ENCODE results near the gene ATP8A1.
"Not testable (repeated sequence)": the region's sequence is repeated elsewhere in the genome, so short reads cannot be mapped to it uniquely, and the experiment has no call there.

The ATP8A1 gene

GRCh38 chr4:42395595-42395994 lies 261.3 kb downstream of the ATP8A1 start:
- Histone ChIP-seq H3K36me3 (no peaks in the 10 kb centered on the region), H3K4me1 (peaks cover 16 to 22% (median 20%) of the 10 kb centered on the region in 10 experiments; a peak in 18 of 20 replicates), H3K4me3 (no peak overlapping the region), H4K20me1 (peaks cover 0 to 28% (median 22%) of the 10 kb centered on the region in 11 experiments; a peak in 12 of 22 replicates), H3K9ac (no peak overlapping the region), H3K27me3 (peaks cover 61 to 69% (median 63%) of the 10 kb centered on the region in 11 experiments), H3K27ac (no peak overlapping the region), H3K4me2 (no peak overlapping the region), H3K9me3 (replicated peaks in 1 of 11) (no peaks in the 10 kb centered on the region)
- no peak for TF ChIP-seq Cebpa-rat (IDR thresholded peaks at IDR 0.05)

- Histone ChIP-seq H3K27me3 (peaks cover 30 to 38% (median 31%) of the 10 kb centered on the region in 11 experiments), H4K20me1 (peaks cover 0 to 9% (median 0%) of the 10 kb centered on the region in 11 experiments; a peak in 4 of 22 replicates), H3K9ac (no peak overlapping the region), H3K9me3 (replicated peaks in 1 of 11) (no peaks in the 10 kb centered on the region), H3K4me1 (peaks cover 3 to 8% (median 5%) of the 10 kb centered on the region in 10 experiments; a peak in 13 of 20 replicates), H3K4me3 (no peak overlapping the region), H3K36me3 (no peaks in the 10 kb centered on the region), H3K4me2 (no peak overlapping the region), H3K27ac (no peak overlapping the region)
- TF ChIP-seq Cebpa-rat (IDR thresholded peaks at IDR 0.05): no peak
These were observed 264.5 kb downstream of the ATP8A1 start for GRCh38 chr4:42392436-42392835.

- Histone ChIP-seq H3K27me3 (peaks cover 25 to 33% (median 26%) of the 10 kb centered on the region in 11 experiments), H3K27ac (no peak overlapping the region), H4K20me1 (peaks cover 0 to 9% (median 0%) of the 10 kb centered on the region in 11 experiments; a peak in 1 of 22 replicates), H3K9me3 (replicated peaks in 1 of 11) (no peaks in the 10 kb centered on the region), H3K4me2 (no peak overlapping the region), H3K4me3 (no peak overlapping the region), H3K9ac (no peak overlapping the region), H3K36me3 (no peaks in the 10 kb centered on the region), H3K4me1 (peaks cover 3 to 7% (median 5%) of the 10 kb centered on the region in 10 experiments; a peak in 8 of 20 replicates)
- TF ChIP-seq Cebpa-rat (IDR thresholded peaks at IDR 0.05): no peak
These were observed 264.9 kb downstream of the ATP8A1 start for GRCh38 chr4:42391981-42392380.

GRCh38 chr4:42391355-42391664 lies 265.6 kb downstream of the ATP8A1 start:
- Histone ChIP-seq H3K9ac (no peak overlapping the region), H3K36me3 (no peaks in the 10 kb centered on the region), H3K27ac (no peak overlapping the region), H3K4me3 (no peak overlapping the region), H4K20me1 (peaks cover 0 to 3% (median 0%) of the 10 kb centered on the region in 11 experiments; a peak in 1 of 22 replicates), H3K9me3 (replicated peaks in 1 of 11) (no peaks in the 10 kb centered on the region), H3K27me3 (peaks cover 18 to 26% (median 20%) of the 10 kb centered on the region in 11 experiments), H3K4me2 (no peak overlapping the region), H3K4me1 (no peaks in the 10 kb centered on the region)
- TF ChIP-seq Cebpa-rat (IDR thresholded peaks at IDR 0.05): no peak

- Histone ChIP-seq H3K36me3 (no peaks in the 10 kb centered on the region), H3K27me3 (peaks cover 13 to 21% (median 15%) of the 10 kb centered on the region in 11 experiments), H3K9me3 (replicated peaks in 1 of 11) (no peaks in the 10 kb centered on the region), H3K9ac (no peak overlapping the region), H3K4me1 (no peaks in the 10 kb centered on the region), H3K4me2 (no peak overlapping the region), H3K27ac (no peak overlapping the region), H4K20me1 (no peaks in the 10 kb centered on the region), H3K4me3 (no peak overlapping the region)
- TF ChIP-seq Cebpa-rat (IDR thresholded peaks at IDR 0.05): no peak
These were observed 266.1 kb downstream of the ATP8A1 start for GRCh38 chr4:42390622-42391354.

- H3K27me3 ChIP-seq: no peaks in the 10 kb centered on the region
- H3K4me1 ChIP-seq: no peaks in the 10 kb centered on the region
- H3K27ac ChIP-seq: no peak overlapping the region
- peaks cover 0 to 8% (median 0%) of the 10 kb centered on the region in 11 experiments; a peak in 1 of 22 replicates for H3K9me3 ChIP-seq (replicated peaks in 1 of 11)
- no peak overlapping the region for H3K4me3 ChIP-seq
- TF ChIP-seq Cebpa-rat (IDR thresholded peaks at IDR 0.05): no peak
- H4K20me1 ChIP-seq: no peaks in the 10 kb centered on the region
- H3K4me2 ChIP-seq: no peak overlapping the region
- H3K9ac ChIP-seq: no peak overlapping the region
- no peaks in the 10 kb centered on the region for H3K36me3 ChIP-seq
These were observed 271.4 kb downstream of the ATP8A1 start for GRCh38 chr4:42385516-42385915.

- no peak overlapping the region for H3K4me2 ChIP-seq
- H3K4me1 ChIP-seq: no peaks in the 10 kb centered on the region
- no peaks in the 10 kb centered on the region for H3K27me3 ChIP-seq
- no peak overlapping the region for H3K27ac ChIP-seq
- no peak for TF ChIP-seq Cebpa-rat (IDR thresholded peaks at IDR 0.05)
- no peak overlapping the region for H3K9ac ChIP-seq
- peaks cover 0 to 8% (median 0%) of the 10 kb centered on the region in 11 experiments; a peak in 1 of 22 replicates for H3K9me3 ChIP-seq (replicated peaks in 1 of 11)
- no peak overlapping the region for H3K4me3 ChIP-seq
- H3K36me3 ChIP-seq: no peaks in the 10 kb centered on the region
- H4K20me1 ChIP-seq: no peaks in the 10 kb centered on the region
These were observed 275.2 kb downstream of the ATP8A1 start for GRCh38 chr4:42381666-42382065.

GRCh38 chr4:42377497-42377896 lies 279.4 kb downstream of the ATP8A1 start:
- Histone ChIP-seq H3K27me3 (no peaks in the 10 kb centered on the region), H3K4me3 (no peak overlapping the region), H4K20me1 (no peaks in the 10 kb centered on the region), H3K4me2 (no peak overlapping the region), H3K4me1 (no peaks in the 10 kb centered on the region), H3K9ac (no peak overlapping the region), H3K36me3 (no peaks in the 10 kb centered on the region), H3K27ac (no peak overlapping the region), H3K9me3 (replicated peaks in 1 of 11) (peaks cover 0 to 11% (median 5%) of the 10 kb centered on the region in 11 experiments; a peak in 10 of 22 replicates)
- TF ChIP-seq Cebpa-rat (IDR thresholded peaks at IDR 0.05): no peak

GRCh38 chr4:42372303-42372702 lies 284.6 kb downstream of the ATP8A1 start:
- not testable (repeated sequence) for H3K27ac ChIP-seq, H3K27me3 ChIP-seq, H3K4me2 ChIP-seq, H3K4me1 ChIP-seq, H4K20me1 ChIP-seq, H3K36me3 ChIP-seq, H3K4me3 ChIP-seq, H3K9ac ChIP-seq
- H3K9me3 ChIP-seq (replicated peaks in 1 of 11): peaks cover 5 to 19% (median 12%) of the 10 kb centered on the region in 11 experiments; a peak in 17 of 22 replicates
